Upper lobe of left lung (tissue), 6 donors: ENCODE results near the gene SGSM2. TPM values are rescaled to one million over a fixed set of nuclear protein-coding genes. Genes with fewer than 3 reads are reported as not detected.
A peak's percentile ranks its signal among the peaks of the same experiment; 100 is the strongest.

ENCODE experiments used
- ATAC-seq, 2 donors: fragments of 200-7000 bp; cut with Tn5 transposase; one replicate each; pipeline ENCODE4 v1.9.1; 2022; ENCODE audit warnings: mild to moderate bottlenecking in 2 of 2, moderate library complexity in 2 of 2; ENCODE audit not compliant: low FRiP score in 2 of 2
- DNase-seq, 2 donors: peaks; one replicate each; pipeline ENCODE4 v3.0.0-alpha.2; 2019 to 2020
- H3K27ac ChIP-seq, 4 donors: fragments of 200-600 bp; sonication (generic); one replicate each; pipeline ENCODE4 v1.5.1; 2016 to 2019
- H3K27me3 ChIP-seq, 4 donors: fragments of 200-600 bp; sonication (generic); one replicate each; pipeline ENCODE4 v1.5.1; 2017 to 2019
- H3K36me3 ChIP-seq, 4 donors: fragments of 200-600 bp; sonication (generic); one replicate each; pipeline ENCODE4 v1.5.1; 2016 to 2019
- H3K4me1 ChIP-seq, 4 donors: fragments of 200-600 bp; sonication (generic); one replicate each; pipeline ENCODE4 v1.5.1; 2018 to 2019
- H3K4me3 ChIP-seq, 4 donors: fragments of 200-600 bp; sonication (generic); one replicate each; pipeline ENCODE4 v1.5.1; 2017 to 2019; ENCODE audit warnings: mild to moderate bottlenecking in 2 of 4, moderate library complexity in 1 of 4
- H3K9me3 ChIP-seq, 4 donors: fragments of 200-600 bp; sonication (generic); one replicate each; pipeline ENCODE4 v1.5.1; 2018 to 2019
- EP300 ChIP-seq, 4 donors: sonication (generic); formaldehyde crosslinking; IDR thresholded peaks; one replicate each; pipeline ENCODE4 v1.5.1; 2017; ENCODE audit warnings: antibody characterized with exemption in 4 of 4, control low read depth in 2 of 4
- POLR2A ChIP-seq, 4 donors: fragments of 450-650 bp; IDR thresholded peaks; one replicate each; pipeline ENCODE4 v1.5.1; 2016 to 2017; ENCODE audit warnings: antibody characterized with exemption in 4 of 4, mild to moderate bottlenecking in 2 of 4
- POLR2AphosphoS5 ChIP-seq, 2 donors: sonication (generic); formaldehyde crosslinking; IDR thresholded peaks; one replicate each; pipeline ENCODE4 v1.5.1; 2017; ENCODE audit warnings: antibody characterized with exemption in 2 of 2
- WGBS, 2 donors: methylation state at CpG; one replicate each; pipeline ENCODE4 v1.1.5; 2017 to 2018; 5-methylcytosine and 5-hydroxymethylcytosine counted together
- total RNA-seq, 6 donors: library from RNA; depleted of rRNA in 4 of 6; stranded (reverse); fragments of >200 nt in 4 of 6; gene quantifications; one replicate each; pipeline versions ENCODE4 v1.1.0 to v1.2.1, GENCODE V29; 2016 to 2021
- TF ChIP-seq, protein P1 (sequence below), 6 experiments: fragments of 450-650 bp in 4 of 6; fragments of 200-600 bp in 2 of 6; sonication (generic) in 2 of 6; IDR thresholded peaks; one replicate each; pipeline ENCODE4 v1.5.1; 2016 to 2019; ENCODE audit warnings: antibody characterized with exemption in 6 of 6
- donor health status: DM: no; HTN: no; CAD: no; lungs with moderate emphysema.
- donor health status: DM: no; HTN: yes; CAD: no; lungs with severe emphysema.

Gene SGSM2
- total RNA-seq, 6 donors from 2014 or later, result 53.1 to 313 (median 60.1) TPM

DNA sequence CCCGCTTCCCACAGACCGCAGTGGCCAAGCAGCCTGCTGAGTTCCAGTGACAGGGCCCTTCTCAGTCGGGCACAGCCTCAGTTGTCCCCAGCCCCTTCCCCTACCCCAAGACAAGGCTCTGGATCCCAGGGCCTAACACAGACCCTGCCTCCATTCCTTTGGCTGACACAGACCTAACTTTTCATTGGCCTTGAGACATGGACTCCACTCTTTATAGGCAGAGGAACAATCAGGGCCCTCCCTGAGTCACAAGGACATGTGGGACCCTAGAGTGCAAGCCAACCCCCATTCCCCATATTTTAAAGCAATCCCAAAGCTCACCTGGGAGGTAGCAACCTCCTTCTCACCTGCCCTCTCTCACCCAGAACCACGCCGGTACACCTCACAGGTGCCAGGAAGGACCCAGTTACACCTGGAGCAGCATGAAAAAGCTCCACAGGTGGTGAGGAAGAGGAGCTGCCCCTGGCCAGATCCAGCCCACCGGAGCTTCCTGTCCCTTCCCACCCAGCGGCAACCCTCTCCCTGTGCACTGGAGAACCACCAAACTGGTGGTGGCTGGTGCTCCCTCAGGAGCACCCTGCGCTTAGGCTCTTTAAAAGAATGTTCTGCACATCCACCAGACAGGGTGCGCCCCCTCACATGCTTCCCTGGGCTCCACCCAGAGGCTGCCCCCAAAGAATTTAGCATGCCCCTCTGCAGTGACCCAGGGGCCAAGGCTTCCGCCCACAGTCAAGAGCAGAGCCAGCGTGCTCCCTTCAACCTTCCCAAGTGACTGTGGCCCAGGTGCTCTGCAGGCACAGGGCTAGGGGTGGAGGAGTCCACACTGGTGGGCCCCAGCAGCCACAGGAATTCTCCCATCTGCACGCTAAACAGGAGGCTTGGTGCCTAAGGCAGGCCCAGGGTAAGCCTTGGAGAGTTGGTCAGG is 60.2 kb downstream of the SGSM2 start:
- peak overlapping the region in 3 of 4 donors; percentile 30 to 47 (median 45) for H3K4me3 ChIP-seq
- DNase-seq (no peak), ATAC-seq (no peak)
- H3K36me3 ChIP-seq, result no peaks in the 10 kb centered on the region
- H3K4me1 ChIP-seq, result peaks cover 53 to 62% (median 56%) of the 10 kb centered on the region in 4 donors
- TF ChIP-seq POLR2A (IDR thresholded peaks at IDR 0.05) (peak in 1 of 4 donors; percentile 3), POLR2AphosphoS5 (IDR thresholded peaks at IDR 0.05) (no peak)
- WGBS, 2 donors, result 59 to 67% methylated on average over 5 to 11 of the region's 12 CpGs
- H3K27me3 ChIP-seq, result peaks cover 0 to 2% (median 0%) of the 10 kb centered on the region in 4 donors
- H3K27ac ChIP-seq, result peak overlapping the region; percentile 98 to 99 (median 98)
- no peaks in the 10 kb centered on the region for H3K9me3 ChIP-seq

DNA sequence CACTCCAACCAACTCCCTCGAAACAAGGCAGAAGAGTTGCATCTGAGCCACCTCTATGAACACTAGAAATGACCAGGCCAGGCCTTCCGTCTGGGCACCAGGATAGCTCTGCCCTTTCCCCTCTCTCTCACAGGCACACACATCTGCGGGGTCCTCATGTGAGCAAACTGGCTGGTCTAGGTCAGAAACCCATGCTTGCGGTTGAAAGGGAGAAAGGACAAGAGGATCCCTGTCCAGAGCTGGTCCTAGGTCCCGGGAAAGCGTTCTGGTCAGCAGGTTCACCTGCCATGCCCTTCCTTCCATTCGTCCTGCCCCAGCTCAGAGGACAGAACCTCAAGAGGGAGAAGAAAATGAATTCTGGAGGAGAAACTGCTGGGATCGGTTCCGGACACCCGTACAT is 60.9 kb downstream of the SGSM2 start:
- DNase-seq, result no peak
- TF ChIP-seq EP300 (IDR thresholded peaks at IDR 0.05) (no peak), POLR2A (IDR thresholded peaks at IDR 0.05) (no peak), POLR2AphosphoS5 (IDR thresholded peaks at IDR 0.05) (no peak)
- TF ChIP-seq, protein P1, sequence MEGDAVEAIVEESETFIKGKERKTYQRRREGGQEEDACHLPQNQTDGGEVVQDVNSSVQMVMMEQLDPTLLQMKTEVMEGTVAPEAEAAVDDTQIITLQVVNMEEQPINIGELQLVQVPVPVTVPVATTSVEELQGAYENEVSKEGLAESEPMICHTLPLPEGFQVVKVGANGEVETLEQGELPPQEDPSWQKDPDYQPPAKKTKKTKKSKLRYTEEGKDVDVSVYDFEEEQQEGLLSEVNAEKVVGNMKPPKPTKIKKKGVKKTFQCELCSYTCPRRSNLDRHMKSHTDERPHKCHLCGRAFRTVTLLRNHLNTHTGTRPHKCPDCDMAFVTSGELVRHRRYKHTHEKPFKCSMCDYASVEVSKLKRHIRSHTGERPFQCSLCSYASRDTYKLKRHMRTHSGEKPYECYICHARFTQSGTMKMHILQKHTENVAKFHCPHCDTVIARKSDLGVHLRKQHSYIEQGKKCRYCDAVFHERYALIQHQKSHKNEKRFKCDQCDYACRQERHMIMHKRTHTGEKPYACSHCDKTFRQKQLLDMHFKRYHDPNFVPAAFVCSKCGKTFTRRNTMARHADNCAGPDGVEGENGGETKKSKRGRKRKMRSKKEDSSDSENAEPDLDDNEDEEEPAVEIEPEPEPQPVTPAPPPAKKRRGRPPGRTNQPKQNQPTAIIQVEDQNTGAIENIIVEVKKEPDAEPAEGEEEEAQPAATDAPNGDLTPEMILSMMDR (IDR thresholded peaks at IDR 0.05), result no peak
- Histone ChIP-seq H3K27ac (peak overlapping the region; percentile 98 to 99 (median 98)), H3K36me3 (no peaks in the 10 kb centered on the region), H3K4me3 (peak overlapping the region in 1 of 4 donors; percentile 70), H3K27me3 (peaks cover 0 to 2% (median 0%) of the 10 kb centered on the region in 4 donors), H3K9me3 (no peaks in the 10 kb centered on the region), H3K4me1 (peaks cover 56 to 69% (median 62%) of the 10 kb centered on the region in 4 donors)
- WGBS, 2 donors, result 85 to 88% methylated on average over 9 to 10 of the region's 10 CpGs
- ATAC-seq, result no peak

DNA sequence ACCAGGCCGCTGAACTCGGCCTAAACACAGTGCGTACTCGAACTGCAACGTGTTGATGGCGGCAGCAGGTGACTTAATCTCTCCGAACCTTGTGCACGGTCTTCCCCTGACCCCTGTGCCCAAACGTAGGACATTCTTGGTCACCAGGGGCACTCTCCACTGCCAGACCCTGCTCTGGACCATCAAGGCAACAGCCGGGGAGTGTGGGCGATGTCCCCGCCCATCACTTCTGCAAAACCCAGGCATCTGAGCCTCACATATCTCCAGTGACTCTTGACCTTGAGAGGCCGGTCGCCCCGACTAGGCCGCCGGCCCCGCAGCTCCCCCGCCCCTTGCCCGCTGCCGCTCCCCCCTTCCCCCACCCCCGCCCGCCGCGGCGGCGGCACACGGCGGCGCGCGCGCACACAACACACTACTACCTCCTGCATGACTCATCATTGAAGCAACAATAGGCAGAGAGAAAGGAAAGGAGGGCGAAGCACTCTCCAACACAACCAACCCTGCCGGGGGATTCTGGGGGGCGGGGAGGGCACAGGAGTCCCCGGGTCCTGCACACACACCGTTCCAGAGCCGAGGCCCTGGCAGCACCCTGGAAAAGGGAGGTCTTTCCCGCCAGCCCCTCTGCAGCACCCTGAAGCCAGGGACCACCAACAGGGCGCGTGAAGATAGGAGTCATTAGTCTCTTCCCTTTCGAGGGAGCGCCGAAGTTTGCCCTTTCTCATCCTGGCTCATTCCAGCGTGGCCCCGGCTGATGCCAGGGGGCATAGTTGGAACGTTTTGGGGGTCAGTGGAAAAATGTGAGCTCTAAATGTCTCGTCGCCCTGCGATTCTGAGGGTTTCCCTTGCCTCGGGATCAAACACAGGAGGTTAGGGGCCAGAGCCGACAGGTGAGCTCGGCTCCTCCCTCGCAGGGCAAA is 61.6 kb downstream of the SGSM2 start:
- H3K4me3 ChIP-seq, result peak overlapping the region; percentile 23 to 87 (median 68)
- peaks cover 59 to 72% (median 66%) of the 10 kb centered on the region in 4 donors for H3K4me1 ChIP-seq
- no peaks in the 10 kb centered on the region for H3K9me3 ChIP-seq
- 18 to 20% methylated on average over 27 to 49 of the region's 55 CpGs for WGBS, 2 donors
- H3K27ac ChIP-seq, result peak overlapping the region; percentile 98 to 99 (median 98)
- peak; percentile 73 to 93 for DNase-seq
- H3K27me3 ChIP-seq, result peaks cover 0 to 2% (median 0%) of the 10 kb centered on the region in 4 donors
- TF ChIP-seq EP300 (IDR thresholded peaks at IDR 0.05), result no peak
- TF ChIP-seq POLR2AphosphoS5 (IDR thresholded peaks at IDR 0.05), result peak in 1 of 2 donors; percentile 42
- TF ChIP-seq, protein P1 (IDR thresholded peaks at IDR 0.05), result no peak
- no peak for TF ChIP-seq POLR2A (IDR thresholded peaks at IDR 0.05)
- ATAC-seq, result no peak
- no peaks in the 10 kb centered on the region for H3K36me3 ChIP-seq

DNA sequence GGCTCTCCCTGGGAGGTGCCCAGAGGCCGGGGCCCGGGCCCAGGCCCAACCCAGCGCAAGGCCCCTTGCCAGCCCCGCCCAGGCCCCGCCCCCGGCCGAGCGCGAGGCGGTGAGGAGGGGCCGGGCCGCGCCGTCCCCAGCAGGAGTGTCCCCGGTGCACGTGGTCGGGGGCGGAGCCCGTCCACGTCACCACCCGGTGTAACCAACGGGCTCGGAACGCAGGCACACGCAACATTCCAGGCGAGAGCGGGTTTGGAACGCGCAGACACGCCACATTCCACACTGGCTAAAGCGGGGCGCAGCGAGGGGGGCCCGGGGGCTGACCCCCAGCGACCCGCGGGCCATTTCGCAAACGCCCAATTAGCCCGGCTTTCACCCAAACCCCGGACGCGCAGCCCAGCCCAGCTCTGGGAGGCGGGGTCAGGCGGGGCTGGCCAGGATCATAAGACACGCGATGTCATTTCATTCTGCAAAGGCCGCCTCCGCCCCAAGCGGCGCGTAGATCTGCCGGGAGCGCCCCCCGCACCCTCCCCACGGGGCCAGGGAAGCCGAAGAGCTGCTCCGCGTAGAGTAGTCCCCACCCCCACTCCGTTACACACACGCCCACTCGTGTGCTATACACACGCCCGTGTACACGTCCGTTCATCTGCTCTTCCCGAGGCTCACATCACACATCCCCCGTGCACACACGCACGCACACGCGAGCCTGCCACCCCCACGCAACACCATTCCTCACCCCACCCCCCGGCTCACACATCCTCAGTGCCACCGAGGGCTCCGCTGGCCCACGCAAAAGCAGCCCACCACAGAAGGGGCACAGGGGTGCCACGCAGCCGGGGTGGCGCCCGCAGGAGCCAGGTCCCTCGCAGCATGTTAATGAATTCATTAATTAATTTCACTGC is 62.5 kb downstream of the SGSM2 start:
- Histone ChIP-seq H3K36me3 (no peaks in the 10 kb centered on the region), H3K9me3 (no peaks in the 10 kb centered on the region), H3K4me3 (peak overlapping the region; percentile 66 to 93 (median 78)), H3K4me1 (peaks cover 55 to 72% (median 61%) of the 10 kb centered on the region in 4 donors), H3K27me3 (peaks cover 0 to 2% (median 0%) of the 10 kb centered on the region in 4 donors), H3K27ac (peak overlapping the region; percentile 98 to 99 (median 98))
- ATAC-seq (peak; percentile 78 to 86), DNase-seq (peak; percentile 98 to 100)
- TF ChIP-seq EP300 (IDR thresholded peaks at IDR 0.05), result peak in 2 of 4 donors; percentile 55 to 80
- peak; percentile 78 to 94 for TF ChIP-seq POLR2AphosphoS5 (IDR thresholded peaks at IDR 0.05)
- TF ChIP-seq POLR2A (IDR thresholded peaks at IDR 0.05), result peak in 3 of 4 donors; percentile 87 to 95 (median 91)
- TF ChIP-seq, protein P1 (IDR thresholded peaks at IDR 0.05), result peak in 3 of 6 experiments; percentile 8 to 15 (median 8)
- 0 to 1% methylated on average over 15 to 49 of the region's 82 CpGs for WGBS, 2 donors
